Retina (tissue), 1 donor: Measurements from ENCODE around the gene QDPR.
"Not testable (repeated sequence)": the region's sequence is repeated elsewhere in the genome, so short reads cannot be mapped to it uniquely, and the experiment has no call there.

Source experiments
- DNase-seq: peaks from one replicate; pipeline ENCODE4 v3.0.0-alpha.2; 2016

QDPR gene

GRCh38 chr4:17511950-17512795, at the start of gene QDPR:
Gene QDPR (minus strand): TSS chr4:17512090. CDS start chr4:17512054, 36 bp downstream.
- peak; percentile 82 for DNase-seq

DNA sequence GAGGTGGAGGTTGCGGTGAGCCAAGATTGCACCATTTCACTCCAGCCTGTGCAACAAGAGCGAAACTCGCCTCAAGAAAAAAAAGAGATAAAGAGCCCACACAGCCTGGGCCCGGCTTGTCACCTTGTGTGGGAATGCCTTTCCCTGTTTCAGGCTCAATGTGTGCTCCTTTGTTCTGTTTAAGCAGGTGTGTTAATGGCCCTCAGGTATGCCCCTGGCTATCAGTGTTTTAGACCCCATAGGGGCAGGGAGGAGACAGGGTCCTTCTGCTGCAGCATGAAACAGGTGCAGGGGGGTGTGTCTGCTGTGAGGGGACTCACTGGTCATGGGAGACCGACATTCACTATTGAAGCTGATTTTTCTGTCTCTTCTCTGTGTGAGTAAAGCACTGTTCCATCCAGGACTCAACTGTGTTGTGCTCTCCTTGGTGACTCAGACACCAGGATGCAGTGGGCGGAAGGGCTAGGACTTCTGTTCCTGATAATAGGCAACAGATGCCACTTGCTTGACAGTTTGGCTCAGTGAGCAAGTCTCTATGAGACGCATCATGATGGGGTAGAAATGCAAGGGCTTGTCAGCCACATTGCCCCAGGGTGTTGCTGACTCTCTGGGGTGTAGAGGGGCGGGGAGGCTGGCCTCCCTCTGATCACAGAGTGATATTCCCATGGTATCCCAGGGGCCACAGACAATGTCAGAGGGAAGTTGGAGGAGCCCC, 49.5 kb upstream of the QDPR start:
- DNase-seq, result no peak

DNA sequence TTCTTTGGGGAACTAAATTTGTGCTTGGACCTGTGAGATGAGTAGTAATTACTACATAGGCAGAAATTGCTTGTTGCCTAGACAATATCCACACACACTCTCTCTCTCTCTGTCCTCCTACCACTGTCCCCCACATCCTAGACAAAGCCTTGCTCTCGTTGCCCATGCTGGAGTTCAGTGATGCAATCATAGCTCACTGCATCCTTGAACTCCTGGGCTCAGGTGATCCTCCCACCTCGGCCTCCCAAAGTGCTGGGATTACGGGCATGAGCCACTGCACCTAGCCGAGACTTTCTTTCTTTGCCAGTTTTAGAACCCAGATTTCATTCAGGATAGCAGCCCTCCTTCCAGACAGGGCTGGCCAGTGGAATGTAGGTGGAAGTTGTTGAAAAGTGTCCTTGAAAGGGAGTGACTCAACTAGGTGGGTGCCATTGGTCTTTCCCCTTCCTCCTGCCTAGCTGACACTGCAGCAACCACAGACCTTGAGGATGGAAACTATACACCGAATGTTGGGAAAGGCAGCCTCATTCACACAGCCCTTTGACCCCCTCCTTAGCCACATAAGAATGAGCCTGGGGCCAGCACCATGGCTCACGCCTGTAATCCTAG, 48.3 kb upstream of the QDPR start:
- no peak for DNase-seq

GRCh38 chr4:17559709-17560048, 47.8 kb upstream of the QDPR start:
- no peak for DNase-seq

GRCh38 chr4:17558941-17559708, 47.2 kb upstream of the QDPR start:
- no peak for DNase-seq

GRCh38 chr4:17557880-17558279, 46.0 kb upstream of the QDPR start:
- no peak for DNase-seq

- no peak for DNase-seq
These were observed 44.6 kb upstream of the QDPR start for GRCh38 chr4:17556498-17556897.

GRCh38 chr4:17554568-17554967, 42.7 kb upstream of the QDPR start:
- no peak for DNase-seq

- DNase-seq, result no peak
These were observed 40.5 kb upstream of the QDPR start for GRCh38 chr4:17552427-17552826.

GRCh38 chr4:17550549-17550948, 38.7 kb upstream of the QDPR start:
- DNase-seq, result no peak

- no peak for DNase-seq
These were observed 34.8 kb upstream of the QDPR start for GRCh38 chr4:17546678-17547077.

DNA sequence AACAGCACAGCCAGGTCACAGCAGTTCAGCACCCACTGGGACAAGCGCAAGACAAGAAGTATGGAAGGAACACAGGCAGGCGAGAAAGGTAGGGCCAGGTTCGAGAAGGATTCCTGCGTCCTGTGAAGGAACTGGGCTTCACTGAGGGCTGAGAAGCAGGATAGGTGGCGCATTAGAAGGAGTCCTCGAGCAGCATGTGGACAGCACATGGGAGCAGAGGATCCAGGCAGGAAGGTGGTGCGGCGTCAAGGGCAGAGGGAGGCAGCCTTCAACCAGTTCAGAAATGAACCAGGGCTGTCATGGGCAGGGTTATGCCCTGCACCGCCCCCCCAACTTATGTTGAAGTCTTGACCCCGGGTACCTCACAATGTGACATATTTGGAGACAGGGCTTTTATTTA, 34.3 kb upstream of the QDPR start:
- DNase-seq, result no peak

DNA sequence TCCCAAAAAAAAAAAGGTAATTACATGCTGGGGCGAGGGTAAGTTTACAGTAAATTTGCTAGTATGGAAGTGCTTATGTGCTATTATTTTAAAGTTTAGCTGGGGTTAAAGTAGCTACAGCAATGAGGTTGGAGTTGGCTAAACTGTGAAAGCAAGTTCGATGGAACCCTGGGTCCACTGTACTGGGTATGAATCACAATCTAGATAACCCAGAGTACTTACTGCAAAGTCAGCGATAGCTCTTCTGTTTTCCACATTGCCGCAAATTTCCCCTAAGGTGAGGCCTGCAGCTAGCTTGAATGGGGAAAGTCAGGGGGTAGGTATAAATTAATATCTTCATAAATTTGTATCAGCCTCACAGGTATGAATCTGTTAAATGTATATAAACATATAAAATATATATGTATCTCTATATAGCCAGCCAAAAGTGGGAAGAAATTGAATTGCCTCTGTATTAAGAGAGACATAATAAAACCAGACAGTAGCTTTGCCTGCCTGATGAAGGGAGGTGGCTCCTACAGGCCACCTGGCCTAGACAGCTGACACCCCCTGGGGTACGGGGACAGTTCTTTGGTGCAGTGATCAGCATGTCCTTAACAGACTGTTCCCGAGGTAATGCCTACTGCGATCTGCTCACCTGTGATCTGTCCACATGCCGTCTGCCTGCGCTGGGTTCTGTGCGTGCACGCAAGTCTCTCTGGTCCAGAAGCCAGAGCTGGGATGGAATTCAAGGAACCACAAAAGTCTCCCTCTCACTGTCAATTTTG, 33.7 kb upstream of the QDPR start:
- DNase-seq, result no peak

DNA sequence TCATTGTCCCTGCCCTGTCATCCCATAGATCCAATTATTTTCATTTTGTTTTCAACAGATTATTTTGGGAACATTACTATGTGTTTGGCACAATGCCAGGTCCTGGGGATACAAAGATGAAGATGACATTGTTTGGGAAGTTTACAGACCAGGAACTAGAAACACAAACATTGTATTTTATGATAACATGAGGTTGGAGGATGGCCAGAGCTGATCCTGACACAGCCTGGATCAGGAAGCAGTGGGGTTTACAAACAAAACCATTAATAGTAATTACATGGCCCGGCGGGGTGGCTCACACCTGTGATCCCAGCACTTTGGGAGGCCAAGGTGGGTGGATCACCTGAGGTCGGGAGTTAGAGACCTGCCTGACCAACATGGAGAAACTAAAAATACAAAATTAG, 32.9 kb upstream of the QDPR start:
- DNase-seq, result no peak

- peak; percentile 57 for DNase-seq
These were observed 32.3 kb upstream of the QDPR start for GRCh38 chr4:17544205-17544604.

DNA sequence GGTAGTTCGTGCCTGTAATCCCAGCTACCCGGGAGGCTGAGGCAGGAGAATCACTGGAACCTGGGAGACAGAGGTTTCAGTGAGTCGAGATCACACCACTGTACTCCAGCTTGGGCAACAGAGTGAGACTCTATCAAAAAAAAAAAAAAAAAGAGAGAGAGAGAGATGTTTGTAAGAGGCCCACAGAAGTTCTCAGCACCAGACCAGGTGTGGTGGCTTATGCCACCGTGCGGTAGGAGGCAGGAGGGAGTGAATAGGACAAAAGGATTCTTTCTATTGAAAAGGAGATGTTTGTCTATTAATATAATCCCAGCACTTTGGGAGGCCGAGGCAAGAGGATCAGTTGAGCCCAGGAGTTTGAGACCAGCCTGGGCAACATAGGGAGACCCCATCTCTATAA, 25.2 kb upstream of the QDPR start:
- DNase-seq, result not testable (repeated sequence)

- no peak for DNase-seq
These were observed 24.0 kb upstream of the QDPR start for GRCh38 chr4:17535906-17536305.

- DNase-seq, result no peak
These were observed 23.4 kb upstream of the QDPR start for GRCh38 chr4:17535242-17535641.

- no peak for DNase-seq
These were observed 22.8 kb upstream of the QDPR start for GRCh38 chr4:17534705-17535104.

- no peak for DNase-seq
These were observed 19.8 kb upstream of the QDPR start for GRCh38 chr4:17531538-17532285.

- DNase-seq, result no peak
These were observed 16.8 kb upstream of the QDPR start for GRCh38 chr4:17528551-17529165.
